ENCODE results near the gene IDE. TPM values are rescaled to one million over a fixed set of nuclear protein-coding genes. Genes with fewer than 3 reads are reported as not detected.

Gene IDE
- total and polyA plus RNA-seq, 2 of the 13 experiments (the other 11 are each of a cell fraction or from before 2014, with no cell fraction given), result 16.1 to 52.1 TPM

- TF ChIP-seq ZNF782 (CRISPR knock-in tag; IDR thresholded peaks at IDR 0.05; ENCODE audit: borderline replicate concordance) (no peak; the same call in 1 of the 2 replicates), ARID5B (CRISPR knock-in tag; IDR thresholded peaks at IDR 0.05) (peak; percentile 81), ZNF776 (CRISPR knock-in tag; IDR thresholded peaks at IDR 0.05) (no peak), ZNF83 (CRISPR knock-in tag; IDR thresholded peaks at IDR 0.05; ENCODE audit: borderline replicate concordance) (no peak), RARA (CRISPR knock-in tag; IDR thresholded peaks at IDR 0.05) (peak; percentile 57; the same call in 1 of the 2 replicates), SP5 (CRISPR knock-in tag; IDR thresholded peaks at IDR 0.05; ENCODE audit: borderline replicate concordance, low read depth) (no peak), SP1 (IDR thresholded peaks at IDR 0.05) (no peak), SP1 (CRISPR knock-in tag; IDR thresholded peaks at IDR 0.05) (peak; percentile 48; the same call in 1 of the 2 replicates), MATR3 (CRISPR knock-in tag; IDR thresholded peaks at IDR 0.05) (no peak), ZNF207 (IDR thresholded peaks at IDR 0.05; ENCODE audit: borderline replicate concordance) (no peak), NFAT5 (CRISPR knock-in tag; IDR thresholded peaks at IDR 0.05) (no peak), ATF7-NPFF (CRISPR knock-in tag; IDR thresholded peaks at IDR 0.05; ENCODE audit: low read depth) (no peak; the same call in 1 of the 2 replicates), ARNT (IDR thresholded peaks at IDR 0.05) (no peak), ZNF501 (CRISPR knock-in tag; IDR thresholded peaks at IDR 0.05) (no peak), FOXO1 (CRISPR knock-in tag; IDR thresholded peaks at IDR 0.05) (peak; percentile 72)
These were observed 17.7 kb upstream of the IDE start (continued) for GRCh38 chr10:92591550-92592022.

Data from HepG2 (cell line).